ENCODE results near the gene VAV3. TPM values are rescaled to one million over a fixed set of nuclear protein-coding genes. Genes with fewer than 3 reads are reported as not detected.

The VAV3 gene
- total and polyA plus RNA-seq, 2 of the 8 experiments (the other 6 are each of a cell fraction or from before 2014, with no cell fraction given), result 2.9 to 7.9 TPM

DNA sequence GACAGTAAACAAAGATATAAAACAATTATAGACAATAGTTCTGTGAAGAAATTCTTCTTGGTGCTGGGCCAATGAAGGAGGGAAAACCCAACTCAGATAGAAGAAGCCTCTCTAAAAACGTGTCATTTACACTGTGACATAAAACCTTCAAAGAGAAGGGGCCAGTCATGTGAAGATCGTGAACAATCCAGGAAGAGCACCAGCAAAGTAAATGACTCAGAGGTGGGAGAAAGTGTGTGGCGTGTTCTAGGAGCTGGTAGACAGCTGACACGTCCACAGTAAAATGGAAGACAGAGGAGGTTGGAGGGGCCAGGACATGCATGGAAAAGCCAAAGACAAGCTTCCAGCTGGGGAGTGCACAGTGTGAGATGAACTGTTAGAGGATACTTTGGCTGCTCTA lies 143.6 kb downstream of the VAV3 start (continued):
- no peak for TF ChIP-seq SIN3A (conservative IDR thresholded peaks at IDR 0.05 in 1 of 2, IDR thresholded peaks at IDR 0.05 in 1 of 2; ENCODE audit: low read depth in 1 of 2, low read length in 2 of 2)
